ENCODE results near the gene SND1. TPM values are rescaled to one million over a fixed set of nuclear protein-coding genes. Genes with fewer than 3 reads are reported as not detected.
A peak's percentile ranks its signal among the peaks of the same experiment; 100 is the strongest.
"Not testable (repeated sequence)": the region's sequence is repeated elsewhere in the genome, so short reads cannot be mapped to it uniquely, and the experiment has no call there.

SND1 gene
- total and polyA plus RNA-seq, 10 donors: 61.7 to 173 (median 116) TPM

- no peak overlapping the region for H3K27ac ChIP-seq
- TF ChIP-seq, protein P1, sequence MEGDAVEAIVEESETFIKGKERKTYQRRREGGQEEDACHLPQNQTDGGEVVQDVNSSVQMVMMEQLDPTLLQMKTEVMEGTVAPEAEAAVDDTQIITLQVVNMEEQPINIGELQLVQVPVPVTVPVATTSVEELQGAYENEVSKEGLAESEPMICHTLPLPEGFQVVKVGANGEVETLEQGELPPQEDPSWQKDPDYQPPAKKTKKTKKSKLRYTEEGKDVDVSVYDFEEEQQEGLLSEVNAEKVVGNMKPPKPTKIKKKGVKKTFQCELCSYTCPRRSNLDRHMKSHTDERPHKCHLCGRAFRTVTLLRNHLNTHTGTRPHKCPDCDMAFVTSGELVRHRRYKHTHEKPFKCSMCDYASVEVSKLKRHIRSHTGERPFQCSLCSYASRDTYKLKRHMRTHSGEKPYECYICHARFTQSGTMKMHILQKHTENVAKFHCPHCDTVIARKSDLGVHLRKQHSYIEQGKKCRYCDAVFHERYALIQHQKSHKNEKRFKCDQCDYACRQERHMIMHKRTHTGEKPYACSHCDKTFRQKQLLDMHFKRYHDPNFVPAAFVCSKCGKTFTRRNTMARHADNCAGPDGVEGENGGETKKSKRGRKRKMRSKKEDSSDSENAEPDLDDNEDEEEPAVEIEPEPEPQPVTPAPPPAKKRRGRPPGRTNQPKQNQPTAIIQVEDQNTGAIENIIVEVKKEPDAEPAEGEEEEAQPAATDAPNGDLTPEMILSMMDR (IDR thresholded peaks at IDR 0.05 in 8 of 11, conservative IDR thresholded peaks at IDR 0.05 in 3 of 11): no peak
- peaks cover 0 to 16% (median 3%) of the 10 kb centered on the region in 6 donors for H3K4me1 ChIP-seq
- peaks cover 0 to under 1% (median 0%) of the 10 kb centered on the region in 6 donors for H3K36me3 ChIP-seq
- intact Hi-C loops (cut with DNase I; ENCODE audit: low total_unique reads): no loop called here
- H3K27me3 ChIP-seq (replicated peaks in 1 of 7): no peaks in the 10 kb centered on the region
- no peak for DNase-seq
- no peak overlapping the region for H3K4me3 ChIP-seq
- 91 to 97% (median 94%) methylated on average over 5 of the region's 5 CpGs for WGBS, 5 donors
- peaks cover 0 to 8% (median 3%) of the 10 kb centered on the region in 8 donors for H3K9me3 ChIP-seq
These were observed 179.6 kb downstream of the SND1 start for GRCh38 chr7:127831318-127832219.

GRCh38 chr7:127832592-127832991, 180.6 kb downstream of the SND1 start:
- H3K27ac ChIP-seq: no peak overlapping the region
- H3K27me3 ChIP-seq (replicated peaks in 1 of 7): no peaks in the 10 kb centered on the region
- no peak for DNase-seq
- WGBS, 5 donors: 97 to 99% (median 98%) methylated on average over 7 of the region's 7 CpGs
- H3K4me3 ChIP-seq: no peak overlapping the region
- intact Hi-C loops (cut with DNase I; ENCODE audit: low total_unique reads): no loop called here
- peaks cover 0 to 16% (median 3%) of the 10 kb centered on the region in 6 donors for H3K4me1 ChIP-seq
- peak in 1 of 3 donors; percentile 30 for TF ChIP-seq POLR2AphosphoS5 (IDR thresholded peaks at IDR 0.05)
- TF ChIP-seq, protein P1 (IDR thresholded peaks at IDR 0.05 in 8 of 11, conservative IDR thresholded peaks at IDR 0.05 in 3 of 11): no peak
- peaks cover 0 to 18% (median 13%) of the 10 kb centered on the region in 8 donors for H3K9me3 ChIP-seq
- H3K36me3 ChIP-seq: peaks cover 0 to 10% (median 0%) of the 10 kb centered on the region in 6 donors

DNA sequence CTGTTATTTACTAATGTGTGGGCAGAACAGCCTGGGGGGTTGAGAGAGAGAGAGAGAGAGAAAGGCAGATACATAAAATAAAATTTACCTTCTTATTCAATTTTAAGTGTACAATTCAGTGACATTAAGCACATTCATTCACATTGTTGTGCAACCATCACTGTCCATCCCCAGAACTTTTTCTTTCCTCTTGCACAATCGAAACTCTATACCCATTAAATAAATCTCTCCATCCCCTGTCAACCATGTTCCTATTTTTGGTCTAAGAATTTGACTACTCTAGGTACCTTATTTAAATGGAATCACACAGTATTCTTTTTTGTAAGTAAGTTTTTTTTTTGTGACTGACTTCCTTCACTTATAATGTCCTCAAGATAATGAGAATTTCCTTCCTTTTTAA, 181.6 kb downstream of the SND1 start:
- no peak for DNase-seq
- H3K4me3 ChIP-seq: no peak overlapping the region
- peaks cover 0 to 16% (median 3%) of the 10 kb centered on the region in 6 donors for H3K4me1 ChIP-seq
- no peak for TF ChIP-seq POLR2A (IDR thresholded peaks at IDR 0.05)
- TF ChIP-seq, protein P1 (IDR thresholded peaks at IDR 0.05 in 8 of 11, conservative IDR thresholded peaks at IDR 0.05 in 3 of 11): no peak
- TF ChIP-seq POLR2AphosphoS5 (IDR thresholded peaks at IDR 0.05): no peak
- H3K27me3 ChIP-seq (replicated peaks in 1 of 7): no peaks in the 10 kb centered on the region
- H3K9me3 ChIP-seq: peaks cover 0 to 28% (median 20%) of the 10 kb centered on the region in 8 donors
- WGBS, 5 donors: 34 to 71% (median 61%) methylated on average over 1 of the region's 1 CpG
- intact Hi-C loops (cut with DNase I; ENCODE audit: low total_unique reads): no loop called here
- H3K36me3 ChIP-seq: peaks cover 0 to 10% (median 0%) of the 10 kb centered on the region in 6 donors
- no peak overlapping the region for H3K27ac ChIP-seq

- TF ChIP-seq, protein P1 (IDR thresholded peaks at IDR 0.05 in 8 of 11, conservative IDR thresholded peaks at IDR 0.05 in 3 of 11): no peak
- TF ChIP-seq POLR2AphosphoS5 (IDR thresholded peaks at IDR 0.05): no peak
- TF ChIP-seq POLR2A (IDR thresholded peaks at IDR 0.05): no peak
- H3K9me3 ChIP-seq: peaks cover 0 to 28% (median 20%) of the 10 kb centered on the region in 8 donors
- 95 to 98% (median 96%) methylated on average over 4 of the region's 4 CpGs for WGBS, 5 donors
- intact Hi-C loops (cut with DNase I; ENCODE audit: low total_unique reads): no loop called here
- peaks cover 0 to 9% (median 0%) of the 10 kb centered on the region in 6 donors for H3K4me1 ChIP-seq
- no peaks in the 10 kb centered on the region for H3K27me3 ChIP-seq (replicated peaks in 1 of 7)
- no peak overlapping the region for H3K4me3 ChIP-seq
- no peak for DNase-seq
- H3K36me3 ChIP-seq: peaks cover 0 to 10% (median 0%) of the 10 kb centered on the region in 6 donors
- H3K27ac ChIP-seq: no peak overlapping the region
These were observed 183.7 kb downstream of the SND1 start for GRCh38 chr7:127835679-127836078.

- peaks cover 0 to 10% (median 0%) of the 10 kb centered on the region in 6 donors for H3K36me3 ChIP-seq
- WGBS, 5 donors: 81 to 93% (median 84%) methylated on average over 7 of the region's 7 CpGs
- H3K9me3 ChIP-seq: peaks cover 0 to 28% (median 20%) of the 10 kb centered on the region in 8 donors
- H3K4me3 ChIP-seq; H3K27ac ChIP-seq; intact Hi-C loops (cut with DNase I; ENCODE audit: low total_unique reads); H3K27me3 ChIP-seq (replicated peaks in 1 of 7); H3K4me1 ChIP-seq; DNase-seq: not testable (repeated sequence)
These were observed 185.9 kb downstream of the SND1 start for GRCh38 chr7:127837816-127838410.
